ENCODE results near the gene RPS2.

The RPS2 gene

GRCh38 chr16:1932050-1933028 lies 32.3 kb downstream of the RPS2 start:
- DNase-seq (ENCODE audit: low spot score): no peak
- no peak for TF ChIP-seq CTCF (IDR thresholded peaks at IDR 0.05; ENCODE audit: extremely low read depth, missing control alignments)

DNA sequence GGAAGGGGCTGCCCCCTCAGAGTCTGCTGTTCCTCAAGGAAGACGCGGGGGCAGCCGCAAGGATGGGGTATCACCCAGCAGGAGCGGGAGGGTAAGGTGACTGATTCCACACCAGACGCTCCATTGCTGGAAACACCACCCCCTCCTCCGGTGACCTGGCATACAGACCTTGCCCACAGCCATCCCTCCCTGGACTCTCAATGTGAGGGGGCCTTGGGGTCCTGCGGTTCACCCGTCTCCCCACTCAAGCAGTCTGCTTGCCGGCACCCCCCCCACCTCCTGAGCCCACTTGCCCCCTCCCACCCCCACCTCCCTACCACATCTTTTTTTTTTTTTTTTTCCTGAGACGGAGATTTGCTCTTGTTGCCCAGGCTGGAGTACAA lies 34.3 kb downstream of the RPS2 start:
- no peak for DNase-seq (ENCODE audit: low spot score)
- TF ChIP-seq CTCF (IDR thresholded peaks at IDR 0.05; ENCODE audit: extremely low read depth, missing control alignments): no peak

DNA sequence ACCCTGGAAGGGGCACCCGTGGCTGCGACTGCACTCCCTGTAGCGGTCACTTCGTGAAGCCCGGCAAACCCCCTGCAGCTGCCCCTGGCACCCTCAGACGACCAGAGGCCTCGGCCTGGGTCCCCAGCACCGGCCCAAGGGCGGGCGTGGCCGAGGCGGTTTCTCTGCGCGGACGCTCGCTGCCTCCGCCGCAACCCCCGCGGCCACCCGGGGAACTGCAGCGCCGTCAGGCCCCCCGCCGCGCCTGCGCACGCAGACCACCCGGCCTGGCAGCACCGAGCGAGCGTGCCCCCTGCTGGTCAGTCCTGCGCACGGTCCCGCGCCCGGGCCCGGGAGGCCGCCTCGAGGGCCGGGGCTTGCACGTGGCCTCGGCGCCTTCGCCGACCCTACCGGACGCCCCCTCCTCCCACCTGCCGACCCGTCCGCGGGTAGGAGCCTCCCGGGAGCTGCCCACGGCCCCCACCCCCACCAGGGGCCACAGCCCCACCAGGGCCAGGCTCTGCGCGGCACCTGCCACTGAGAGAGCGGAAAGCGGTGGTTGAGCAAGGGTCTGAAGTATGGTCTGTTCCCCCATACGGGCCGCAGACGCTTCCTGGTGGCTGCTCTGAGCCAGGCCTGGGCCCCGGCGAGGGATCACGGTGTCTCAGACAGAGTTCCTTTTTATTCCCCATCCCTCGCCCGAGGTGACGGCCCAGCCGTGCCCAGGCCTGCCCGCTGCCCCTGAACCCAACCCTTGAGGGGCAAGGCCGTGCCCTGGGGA lies 34.9 kb downstream of the RPS2 start:
- peak; percentile 99 for TF ChIP-seq CTCF (IDR thresholded peaks at IDR 0.05; ENCODE audit: extremely low read depth, missing control alignments)
- DNase-seq (ENCODE audit: low spot score): peak; percentile 100

GRCh38 chr16:1929105-1929504 lies 35.5 kb downstream of the RPS2 start:
- peak; percentile 57 for DNase-seq (ENCODE audit: low spot score)
- no peak for TF ChIP-seq CTCF (IDR thresholded peaks at IDR 0.05; ENCODE audit: extremely low read depth, missing control alignments)

GRCh38 chr16:1926271-1926670 lies 38.4 kb downstream of the RPS2 start:
- no peak for TF ChIP-seq CTCF (IDR thresholded peaks at IDR 0.05; ENCODE audit: extremely low read depth, missing control alignments)

DNA sequence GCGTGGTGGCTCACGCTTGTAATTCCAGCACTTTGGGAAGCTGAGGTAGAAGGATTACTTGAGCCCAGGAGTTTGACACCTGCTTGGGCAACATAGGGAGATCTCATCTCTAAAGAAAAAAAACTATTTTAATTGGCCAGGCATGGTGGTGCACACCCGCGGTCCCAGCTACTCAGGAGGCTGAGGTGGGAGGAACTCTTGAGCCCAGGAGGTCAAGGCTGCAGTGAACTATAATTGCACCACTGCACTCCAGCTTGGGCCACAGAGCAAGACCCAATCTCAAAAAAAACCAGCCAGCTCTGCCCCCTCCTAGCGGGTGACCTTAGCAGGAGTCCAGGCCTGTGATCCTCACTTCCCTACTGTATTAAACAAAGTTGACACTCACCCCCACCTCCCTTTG lies 40.5 kb downstream of the RPS2 start:
- TF ChIP-seq CTCF (IDR thresholded peaks at IDR 0.05; ENCODE audit: extremely low read depth, missing control alignments): no peak
- DNase-seq (ENCODE audit: low spot score): no peak

More at GRCh38 chr16:1926271-1926670, 38.4 kb downstream of the RPS2 start:
- DNase-seq (ENCODE audit: low spot score): no peak

All from GM20000 (cell line).